C4-2B (cell line): Measurements from ENCODE around the gene RPS6KB1.
A peak's percentile ranks its signal among the peaks of the same experiment; 100 is the strongest.

Experiments
- H3K27ac ChIP-seq: fragments of 450-650 bp; 2 replicates; pipeline ENCODE4 v1.5.1; 2017
- CTCF ChIP-seq: fragments of 450-650 bp; conservative IDR thresholded peaks from 2 replicates; pipeline ENCODE4 v1.5.1; 2017; ENCODE audit warnings: mild to moderate bottlenecking
- ZFX ChIP-seq: fragments of 450-650 bp; IDR thresholded peaks from 2 replicates; pipeline ENCODE4 v1.6.1; 2017

RPS6KB1 gene

GRCh38 chr17:59877965-59878364 is 15.0 kb upstream of the RPS6KB1 start:
- H3K27ac ChIP-seq: no peak overlapping the region
- no peak for TF ChIP-seq CTCF
- TF ChIP-seq ZFX: no peak

- H3K27ac ChIP-seq: no peak overlapping the region
- TF ChIP-seq CTCF (no peak), ZFX (no peak)
These were observed 14.3 kb upstream of the RPS6KB1 start for GRCh38 chr17:59878624-59879023.

- no peak for TF ChIP-seq ZFX
- TF ChIP-seq CTCF: no peak
- no peak overlapping the region for H3K27ac ChIP-seq
These were observed 8.1 kb upstream of the RPS6KB1 start for GRCh38 chr17:59884861-59885260.

- no peak overlapping the region for H3K27ac ChIP-seq
- TF ChIP-seq ZFX (no peak), CTCF (no peak)
These were observed 4.7 kb upstream of the RPS6KB1 start for GRCh38 chr17:59888145-59888750.

- TF ChIP-seq CTCF: no peak
- TF ChIP-seq ZFX: no peak
- H3K27ac ChIP-seq: no peak overlapping the region; the same call in 1 of the 2 replicates
These were observed 2.2 kb upstream of the RPS6KB1 start for GRCh38 chr17:59890720-59891119.

- H3K27ac ChIP-seq: peak overlapping the region; percentile 92
- no peak for TF ChIP-seq ZFX
- no peak for TF ChIP-seq CTCF
These were observed 534 bp upstream of the RPS6KB1 start for GRCh38 chr17:59892251-59892923.

GRCh38 chr17:59893676-59894100 is 767 bp downstream of the RPS6KB1 start:
- no peak for TF ChIP-seq ZFX
- no peak for TF ChIP-seq CTCF
- peak overlapping the region; percentile 92 for H3K27ac ChIP-seq
